Sigmoid colon (tissue), 4 donors: ENCODE results near the gene DGKD.

ENCODE experiments used
- EP300 ChIP-seq, 4 donors: sonication (generic); formaldehyde crosslinking; IDR thresholded peaks; one replicate each; pipeline ENCODE4 v1.6.1; 2017; ENCODE audit warnings: antibody characterized with exemption in 4 of 4
- POLR2A ChIP-seq, 2 donors: fragments of 450-650 bp; IDR thresholded peaks; one replicate each; pipeline ENCODE4 v1.6.1; 2016; ENCODE audit warnings: antibody characterized with exemption in 2 of 2, mild to moderate bottlenecking in 2 of 2, moderate library complexity in 2 of 2
- POLR2AphosphoS5 ChIP-seq, 4 donors: sonication (generic); formaldehyde crosslinking; IDR thresholded peaks; one replicate each; pipeline ENCODE4 v1.6.1; 2017; ENCODE audit warnings: antibody characterized with exemption in 4 of 4
- TF ChIP-seq, protein P1 (sequence below), 4 experiments: fragments of 450-650 bp in 3 of 4; fragments of 200-600 bp in 1 of 4; IDR thresholded peaks; one replicate each; pipeline ENCODE4 v1.5.1; 2016 to 2019; ENCODE audit warnings: antibody characterized with exemption in 4 of 4, mild to moderate bottlenecking in 3 of 4, moderate library complexity in 2 of 4

DNA sequence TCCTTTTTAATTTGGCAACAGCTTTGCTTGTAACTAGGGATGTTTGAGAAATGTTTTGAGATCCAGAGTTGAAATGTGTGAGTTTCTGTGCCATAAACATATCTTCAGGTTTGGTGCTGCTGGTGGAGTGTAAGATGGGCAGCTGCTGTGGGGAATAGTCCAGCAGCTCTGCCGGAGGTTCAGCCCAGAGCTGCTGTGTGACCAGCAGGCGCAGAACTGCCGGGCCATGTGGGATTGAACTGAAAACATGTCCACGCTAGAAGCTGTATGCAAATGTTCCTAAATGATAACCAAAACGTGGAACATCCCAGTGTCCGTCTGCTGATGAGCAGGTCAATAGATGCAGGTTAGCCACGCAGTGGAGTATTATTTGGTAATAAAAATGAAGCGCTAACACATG lies 99.6 kb downstream of the DGKD start:
- TF ChIP-seq POLR2A (IDR thresholded peaks at IDR 0.05) (no peak), POLR2AphosphoS5 (IDR thresholded peaks at IDR 0.05) (no peak), EP300 (IDR thresholded peaks at IDR 0.05) (no peak)
- TF ChIP-seq, protein P1, sequence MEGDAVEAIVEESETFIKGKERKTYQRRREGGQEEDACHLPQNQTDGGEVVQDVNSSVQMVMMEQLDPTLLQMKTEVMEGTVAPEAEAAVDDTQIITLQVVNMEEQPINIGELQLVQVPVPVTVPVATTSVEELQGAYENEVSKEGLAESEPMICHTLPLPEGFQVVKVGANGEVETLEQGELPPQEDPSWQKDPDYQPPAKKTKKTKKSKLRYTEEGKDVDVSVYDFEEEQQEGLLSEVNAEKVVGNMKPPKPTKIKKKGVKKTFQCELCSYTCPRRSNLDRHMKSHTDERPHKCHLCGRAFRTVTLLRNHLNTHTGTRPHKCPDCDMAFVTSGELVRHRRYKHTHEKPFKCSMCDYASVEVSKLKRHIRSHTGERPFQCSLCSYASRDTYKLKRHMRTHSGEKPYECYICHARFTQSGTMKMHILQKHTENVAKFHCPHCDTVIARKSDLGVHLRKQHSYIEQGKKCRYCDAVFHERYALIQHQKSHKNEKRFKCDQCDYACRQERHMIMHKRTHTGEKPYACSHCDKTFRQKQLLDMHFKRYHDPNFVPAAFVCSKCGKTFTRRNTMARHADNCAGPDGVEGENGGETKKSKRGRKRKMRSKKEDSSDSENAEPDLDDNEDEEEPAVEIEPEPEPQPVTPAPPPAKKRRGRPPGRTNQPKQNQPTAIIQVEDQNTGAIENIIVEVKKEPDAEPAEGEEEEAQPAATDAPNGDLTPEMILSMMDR (IDR thresholded peaks at IDR 0.05) = no peak
